Naive thymus-derived CD4-positive, alpha-beta T cell (primary cell): ENCODE measurements around the gene RPL18. TPM values are rescaled to one million over a fixed set of nuclear protein-coding genes. Genes with fewer than 3 reads are reported as not detected.

Source experiments
- ATAC-seq: fragments of 150-1000 bp; cut with Tn5 transposase; 2 replicates; pipeline ENCODE4 v1.10.0; 2021; ENCODE audit warnings: mild to moderate bottlenecking, moderate library complexity
- CTCF ChIA-PET: fragments of 350-600 bp; sonication (Branson Sonifier 250); formaldehyde crosslinking; loops from one replicate; lab custom pipeline; 2021; ENCODE audit warnings: antibody characterized with exemption; lab: Charles Lee
- POLR2A ChIA-PET: fragments of 350-600 bp; sonication (Branson Sonifier 250); formaldehyde crosslinking; loops from one replicate; lab custom pipeline; 2021; ENCODE audit warnings: antibody characterized with exemption, inconsistent platforms; lab: Charles Lee
- DNase-seq, 9 donors: peaks; one replicate each; pipeline versions ENCODE4 v3.0.0 to v3.0.0-alpha.2; 2020 to 2022; ENCODE audit warnings: mixed read lengths in 1 of 9
- H3K27ac ChIP-seq: one replicate; pipeline ENCODE4 v1.7.0; 2013; ENCODE audit warnings: mild to moderate bottlenecking, low read depth, low read length, moderate library complexity
- H3K27me3 ChIP-seq, 2 donors: one replicate each; pipeline ENCODE4 v1.7.0; 2013; ENCODE audit warnings: low read length in 2 of 2, mild to moderate bottlenecking in 2 of 2, moderate library complexity in 2 of 2; ENCODE audit not compliant: control insufficient read depth in 2 of 2, insufficient read depth in 2 of 2
- H3K36me3 ChIP-seq, 3 experiments: 1 replicate in 2 of 3; 2 replicates in 1 of 3; pipeline ENCODE4 v1.7.0; 2013; ENCODE audit warnings: low read length in 3 of 3, mild to moderate bottlenecking in 3 of 3, moderate library complexity in 1 of 3; ENCODE audit not compliant: insufficient read depth in 3 of 3, control insufficient read depth in 2 of 3
- H3K4me1 ChIP-seq, 2 donors: one replicate each; pipeline ENCODE4 v1.7.0; 2013; ENCODE audit warnings: low read length in 2 of 2, mild to moderate bottlenecking in 2 of 2, moderate library complexity in 1 of 2; ENCODE audit not compliant: control insufficient read depth in 2 of 2, insufficient read depth in 2 of 2
- H3K4me3 ChIP-seq: 2 replicates; pipeline ENCODE4 v1.7.0; 2013; ENCODE audit warnings: mild to moderate bottlenecking, low read length
- H3K9me3 ChIP-seq, 3 experiments: 1 replicate in 2 of 3; 2 replicates in 1 of 3; pipeline ENCODE4 v1.7.0; 2013; ENCODE audit warnings: low read length in 3 of 3; ENCODE audit not compliant: control insufficient read depth in 2 of 3
- H3K27ac Mint-ChIP-seq, 9 donors: one replicate each; pipeline ENCODE4 v1.8.0; 2020 to 2022; ENCODE audit warnings: mixed read lengths in 9 of 9, mild to moderate bottlenecking in 8 of 9, moderate library complexity in 5 of 9, inconsistent platforms in 2 of 9
- H3K27me3 Mint-ChIP-seq, 5 donors: one replicate each; pipeline ENCODE4 v1.8.0; 2021 to 2022; ENCODE audit warnings: mixed read lengths in 5 of 5, mild to moderate bottlenecking in 1 of 5
- H3K36me3 Mint-ChIP-seq, 5 donors: one replicate each; pipeline ENCODE4 v1.8.0; 2020 to 2022; ENCODE audit warnings: mixed read lengths in 5 of 5, mild to moderate bottlenecking in 3 of 5, inconsistent platforms in 1 of 5
- H3K4me1 Mint-ChIP-seq, 7 donors: one replicate each; pipeline ENCODE4 v1.8.0; 2020 to 2022; ENCODE audit warnings: mixed read lengths in 7 of 7, mild to moderate bottlenecking in 3 of 7, inconsistent platforms in 1 of 7
- H3K4me3 Mint-ChIP-seq, 10 donors: one replicate each; pipeline ENCODE4 v1.8.0; 2020 to 2022; ENCODE audit warnings: mild to moderate bottlenecking in 10 of 10, mixed read lengths in 10 of 10, moderate library complexity in 6 of 10, inconsistent platforms in 2 of 10
- H3K9me3 Mint-ChIP-seq, 11 donors: one replicate each; pipeline ENCODE4 v1.8.0; 2020 to 2022; ENCODE audit warnings: mixed read lengths in 11 of 11, mild to moderate bottlenecking in 4 of 11, inconsistent platforms in 1 of 11, moderate library complexity in 1 of 11
- intact Hi-C, 2 donors: fragments of 100-400 bp; cut with micrococcal nuclease; formaldehyde crosslinking; loops; one replicate each; pipeline ENCODE4 v1.15.1; 2023
- polyA plus RNA-seq, 2 donors: library from polyadenylated mRNA; unstranded; fragments of 300-500 nt; fragmentation: Illumina TruSeq; gene quantifications; one replicate each; pipeline ENCODE4 v1.2.3, GENCODE V29; 2021
- total RNA-seq, 6 experiments: library from RNA in 5 of 6; stranded (reverse) in 5 of 6; gene quantifications; 1 replicate in 5 of 6; 2 replicates in 1 of 6; pipeline ENCODE4 v1.2.3 and lab custom pipeline; 2021 to 2026

Gene RPL18
- total and polyA plus RNA-seq, 7 experiments from 2014 or later, result 1,570 to 2,826 (median 2,813) TPM

GRCh38 chr19:48636859-48637448 lies 18.0 kb upstream of the RPL18 start, which contains the start of gene DBP:
Gene DBP (minus strand): TSS chr19:48637379. CDS start chr19:48636994, 385 bp downstream.
- H3K4me3 Mint-ChIP-seq, result peak within 1 kb of the TSS; percentile 87 to 100 (median 98)
- intact Hi-C loops, result loop anchor here (1.0 to 10.0 kb wide), 29 partner anchors 13 to 1525 kb away; partner anchors contain the start of genes CCDC9 (in 2 of the 2), GYS1 (in 2 of the 2), PRMT1 (in 2 of the 2) and RPL18 (in 2 of the 2)
- peaks cover 0 to 8% (median 7%) of the 10 kb centered on the region in 5 donors for H3K36me3 Mint-ChIP-seq
- ChIA-PET CTCF (interaction anchor here (1.3 to 1.7 kb wide), 2 partner anchors 8 to 13 kb away, joined by 4 to 5 read pairs; partner anchors contain the start of gene CA11), POLR2A (interaction anchor here (0.5 to 3.0 kb wide), 10 partner anchors 8 to 1777 kb away, joined by 3 to 32 read pairs (median 4); partner anchors contain the start of genes ARHGAP35, CA11, EMP3 and RPL18)
- ATAC-seq (no peak), DNase-seq (peak in 2 of 9 donors; percentile 34 to 46)
- H3K9me3 ChIP-seq, result no peaks in the 10 kb centered on the region
- H3K4me1 Mint-ChIP-seq, result peaks cover 13 to 47% (median 41%) of the 10 kb centered on the region in 7 donors
- peaks cover 33 to 38% of the 10 kb centered on the region in 2 donors for H3K4me1 ChIP-seq
- peaks cover 4 to 29% (median 11%) of the 10 kb centered on the region in 3 experiments for H3K36me3 ChIP-seq
- peak within 1 kb of the TSS; percentile 89 for H3K4me3 ChIP-seq
- peak within 1 kb of the TSS; percentile 97 to 100 (median 98) for H3K27ac Mint-ChIP-seq
- peaks cover 0 to 10% (median 0%) of the 10 kb centered on the region in 11 donors for H3K9me3 Mint-ChIP-seq
- H3K27ac ChIP-seq, result peak within 1 kb of the TSS; percentile 90
- peaks cover 0 to 8% (median 0%) of the 10 kb centered on the region in 5 donors for H3K27me3 Mint-ChIP-seq
- H3K27me3 ChIP-seq, result no peaks in the 10 kb centered on the region

DNA sequence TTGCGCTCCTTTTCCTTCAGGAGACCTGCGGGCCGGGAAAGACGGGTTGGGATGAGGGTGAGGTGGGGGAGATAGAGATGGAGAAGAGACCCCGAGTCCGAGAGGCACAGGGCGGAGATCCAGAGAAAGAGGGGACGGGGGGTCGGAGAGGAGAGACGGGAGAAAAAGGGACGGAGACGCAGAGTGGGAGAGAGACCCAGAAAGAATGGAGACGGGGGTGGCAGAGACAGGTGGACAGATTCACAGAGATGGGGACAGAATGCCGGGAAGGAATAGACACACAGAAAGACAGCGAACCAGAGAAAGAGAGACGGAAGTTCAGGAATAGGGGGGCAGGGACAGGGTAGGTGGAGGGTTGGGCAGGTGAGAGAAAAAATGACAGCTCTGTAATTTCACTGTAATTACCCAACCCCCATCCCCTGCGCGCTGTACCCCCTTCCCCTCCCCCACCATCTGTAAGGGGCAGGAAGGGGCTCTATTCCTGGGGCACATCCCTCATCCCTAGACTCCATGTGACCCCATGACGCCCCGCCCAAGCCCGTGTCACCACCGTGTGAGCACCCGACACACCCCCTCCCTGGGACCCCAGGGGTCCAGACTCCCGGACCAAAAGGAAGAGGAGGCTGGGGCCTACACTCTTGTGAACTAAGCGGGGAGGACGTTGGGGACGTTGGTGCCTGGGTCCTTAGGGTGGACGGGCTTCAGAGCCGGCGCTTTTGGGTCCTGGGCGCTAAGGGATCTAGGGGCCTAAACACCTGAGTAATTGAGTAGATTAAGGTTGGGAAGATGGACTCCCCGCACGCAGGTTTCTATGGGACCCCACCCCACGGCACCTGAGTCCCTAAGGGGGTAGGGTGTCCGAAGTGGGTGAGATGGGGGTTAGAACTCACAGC lies 17.2 kb upstream of the RPL18 start:
- H3K4me1 Mint-ChIP-seq, result peaks cover 13 to 52% (median 45%) of the 10 kb centered on the region in 7 donors
- H3K4me1 ChIP-seq, result peaks cover 33 to 38% of the 10 kb centered on the region in 2 donors
- peak overlapping the region; percentile 81 to 100 (median 97) for H3K27ac Mint-ChIP-seq
- peaks cover 0 to 8% (median 7%) of the 10 kb centered on the region in 5 donors for H3K36me3 Mint-ChIP-seq
- H3K27me3 ChIP-seq, result no peaks in the 10 kb centered on the region
- CTCF ChIA-PET, result interaction anchor here (1.7 kb wide), 1 partner anchor 9 kb away, joined by 5 read pairs; the partner anchor contains the start of gene CA11
- peaks cover 4 to 36% (median 11%) of the 10 kb centered on the region in 3 experiments for H3K36me3 ChIP-seq
- peaks cover 0 to 10% (median 0%) of the 10 kb centered on the region in 11 donors for H3K9me3 Mint-ChIP-seq
- intact Hi-C loops, result loop anchor here (2.0 to 10.0 kb wide), 18 partner anchors 41 to 1524 kb away; partner anchors contain the start of genes C19orf73 (in 2 of the 2), CCDC9 (in 2 of the 2), PPFIA3 (in 2 of the 2) and PRMT1 (in 2 of the 2)
- DNase-seq, result peak in 3 of 9 donors; percentile 28 to 53 (median 34)
- ATAC-seq, result no peak
- H3K9me3 ChIP-seq, result no peaks in the 10 kb centered on the region
- POLR2A ChIA-PET, result interaction anchor here (0.6 to 3.0 kb wide), 7 partner anchors 9 to 340 kb away, joined by 3 to 32 read pairs (median 4); partner anchors contain the start of genes CA11, EMP3, RPL18 and SPHK2
- peak overlapping the region; percentile 88 for H3K27ac ChIP-seq
- H3K27me3 Mint-ChIP-seq, result peaks cover 0 to 4% (median 0%) of the 10 kb centered on the region in 5 donors
- peak overlapping the region; percentile 87 to 100 (median 98) for H3K4me3 Mint-ChIP-seq
- peak overlapping the region; percentile 89 for H3K4me3 ChIP-seq

GRCh38 chr19:48635263-48635965 lies 16.4 kb upstream of the RPL18 start:
- Histone ChIP-seq H3K9me3 (no peaks in the 10 kb centered on the region), H3K27ac (peak overlapping the region; percentile 88), H3K4me3 (peak overlapping the region; percentile 89), H3K36me3 (peaks cover 4 to 44% (median 11%) of the 10 kb centered on the region in 3 experiments), H3K27me3 (no peaks in the 10 kb centered on the region), H3K4me1 (peaks cover 33 to 43% of the 10 kb centered on the region in 2 donors)
- peaks cover 0 to 3% (median 0%) of the 10 kb centered on the region in 5 donors for H3K27me3 Mint-ChIP-seq
- H3K4me1 Mint-ChIP-seq, result peaks cover 13 to 58% (median 50%) of the 10 kb centered on the region in 7 donors
- H3K9me3 Mint-ChIP-seq, result peaks cover 0 to 10% (median 0%) of the 10 kb centered on the region in 11 donors
- ChIA-PET POLR2A (interaction anchor here (0.9 to 7.5 kb wide), 8 partner anchors 10 to 305 kb away, joined by 3 to 73 read pairs (median 26); partner anchors contain the start of genes CA11, RPL18 and SPHK2), CTCF (interaction anchor here (1.7 kb wide), 1 partner anchor 10 kb away, joined by 5 read pairs; the partner anchor contains the start of gene CA11)
- H3K27ac Mint-ChIP-seq, result peak overlapping the region; percentile 84 to 100 (median 97)
- H3K4me3 Mint-ChIP-seq, result peak overlapping the region; percentile 83 to 100 (median 98)
- intact Hi-C loops, result loop anchor here (2.0 to 10.0 kb wide), 14 partner anchors 42 to 1523 kb away; partner anchors contain the start of genes C19orf73 (in 2 of the 2), CCDC9 (in 2 of the 2), PPFIA3 (in 2 of the 2) and PRMT1 (in 2 of the 2)
- ATAC-seq (peak; percentile 18), DNase-seq (peak; percentile 59 to 88 (median 70))
- peaks cover 0 to 9% (median 7%) of the 10 kb centered on the region in 5 donors for H3K36me3 Mint-ChIP-seq

DNA sequence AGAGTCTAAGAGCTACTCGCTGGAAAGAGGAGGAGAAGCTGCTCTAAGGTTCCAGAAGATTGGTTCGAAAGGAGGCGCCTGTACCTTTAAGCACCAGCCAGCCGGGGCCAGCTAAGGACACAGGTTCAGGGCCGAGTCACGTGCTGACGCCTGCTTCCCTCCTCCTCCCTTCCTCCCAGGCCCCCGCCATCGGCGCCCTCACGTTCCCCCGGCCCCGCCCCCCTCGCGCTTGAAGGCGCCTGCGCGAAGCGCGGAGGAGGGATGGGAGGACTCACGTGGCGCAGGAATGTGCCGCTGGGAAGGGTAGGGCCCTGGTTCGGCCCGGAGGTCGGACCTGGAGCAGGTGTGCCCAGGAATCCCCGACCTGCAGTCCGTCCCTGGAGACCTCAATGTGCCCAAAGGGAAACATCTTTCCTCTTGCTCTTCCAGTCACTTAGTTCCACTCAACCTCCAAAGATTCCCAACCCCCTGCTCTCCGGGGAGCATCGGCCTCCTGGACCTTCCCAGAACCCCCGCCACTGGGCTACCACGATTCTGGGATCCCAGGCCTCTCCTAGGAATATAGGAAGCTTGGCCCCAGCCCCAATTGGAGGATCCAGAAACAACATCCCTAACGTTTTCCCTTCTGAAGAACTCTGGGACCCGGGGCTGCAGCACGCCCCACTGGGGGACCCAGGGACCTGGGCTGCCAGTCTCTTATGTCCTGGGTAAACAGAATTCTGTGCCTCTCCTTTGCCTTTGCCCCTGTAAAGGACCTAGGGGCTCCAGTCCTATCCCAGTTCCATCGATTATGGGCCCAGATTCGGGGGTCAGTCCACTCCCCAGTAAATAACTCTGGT lies 15.7 kb upstream of the RPL18 start:
- Mint-ChIP-seq H3K4me1 (peaks cover 13 to 54% (median 47%) of the 10 kb centered on the region in 7 donors), H3K9me3 (peaks cover 0 to 10% (median 0%) of the 10 kb centered on the region in 11 donors), H3K4me3 (peak overlapping the region; percentile 82 to 100 (median 86)), H3K27ac (peak overlapping the region; percentile 84 to 97 (median 94)), H3K36me3 (peaks cover 0 to 13% (median 8%) of the 10 kb centered on the region in 5 donors), H3K27me3 (no peaks in the 10 kb centered on the region)
- POLR2A ChIA-PET, result interaction anchor here (0.6 to 7.5 kb wide), 9 partner anchors 9 to 318 kb away, joined by 3 to 73 read pairs (median 6); partner anchors contain the start of genes CA11, RPL18 and SPHK2
- Histone ChIP-seq H3K4me1 (peaks cover 33 to 43% of the 10 kb centered on the region in 2 donors), H3K27me3 (no peaks in the 10 kb centered on the region), H3K27ac (peak overlapping the region; percentile 88), H3K36me3 (peaks cover 4 to 52% (median 11%) of the 10 kb centered on the region in 3 experiments), H3K4me3 (peak overlapping the region; percentile 89), H3K9me3 (no peaks in the 10 kb centered on the region)
- intact Hi-C loops, result loop anchor here (2.0 to 10.0 kb wide), 14 partner anchors 43 to 1522 kb away; partner anchors contain the start of genes C19orf73 (in 2 of the 2), CCDC9 (in 2 of the 2), PPFIA3 (in 2 of the 2) and PRMT1 (in 2 of the 2)
- peak; percentile 31 for ATAC-seq
- DNase-seq, result peak; percentile 81 to 91 (median 88)
- CTCF ChIA-PET, result interaction anchor here (0.6 to 1.0 kb wide), 4 partner anchors 10 to 117 kb away, joined by 3 to 5 read pairs (median 4); no protein-coding TSS in a partner anchor
